Right lobe of liver (tissue), 4 donors: ENCODE results near the gene PRKCD.

ENCODE experiments used
- POLR2A ChIP-seq: fragments of 450-650 bp; IDR thresholded peaks from one replicate; pipeline ENCODE4 v1.6.1; 2017; ENCODE audit warnings: antibody characterized with exemption, mild to moderate bottlenecking
- TF ChIP-seq, protein P1 (sequence below), 4 donors: fragments of 200-600 bp in 3 of 4; fragments of 450-650 bp in 1 of 4; IDR thresholded peaks; one replicate each; pipeline versions ENCODE4 v1.5.1 to v1.8.0; 2016 to 2022; ENCODE audit warnings: antibody characterized with exemption in 4 of 4, mild to moderate bottlenecking in 2 of 4
- donor health status: DM: no; HTN: no; CAD: no.
- donor health status: DM: no; HTN: no; CAD: no.
- donor health status: DM: no; HTN: yes; CAD: no.

DNA sequence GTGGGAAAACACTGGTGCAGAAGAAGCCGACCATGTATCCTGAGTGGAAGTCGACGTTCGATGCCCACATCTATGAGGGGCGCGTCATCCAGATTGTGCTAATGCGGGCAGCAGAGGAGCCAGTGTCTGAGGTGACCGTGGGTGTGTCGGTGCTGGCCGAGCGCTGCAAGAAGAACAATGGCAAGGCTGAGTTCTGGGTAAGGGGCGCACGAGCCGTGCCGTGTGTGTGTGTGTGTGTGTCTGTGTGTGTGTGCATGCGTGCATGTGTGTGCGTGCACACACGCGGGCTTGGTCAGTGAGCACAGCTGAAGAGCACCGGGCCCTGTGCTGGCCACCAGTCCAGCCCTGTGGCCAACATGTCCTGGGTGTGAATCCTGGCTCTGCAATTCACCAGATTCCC lies 18.6 kb downstream of the PRKCD start:
- TF ChIP-seq POLR2A, result no peak
- TF ChIP-seq, protein P1, sequence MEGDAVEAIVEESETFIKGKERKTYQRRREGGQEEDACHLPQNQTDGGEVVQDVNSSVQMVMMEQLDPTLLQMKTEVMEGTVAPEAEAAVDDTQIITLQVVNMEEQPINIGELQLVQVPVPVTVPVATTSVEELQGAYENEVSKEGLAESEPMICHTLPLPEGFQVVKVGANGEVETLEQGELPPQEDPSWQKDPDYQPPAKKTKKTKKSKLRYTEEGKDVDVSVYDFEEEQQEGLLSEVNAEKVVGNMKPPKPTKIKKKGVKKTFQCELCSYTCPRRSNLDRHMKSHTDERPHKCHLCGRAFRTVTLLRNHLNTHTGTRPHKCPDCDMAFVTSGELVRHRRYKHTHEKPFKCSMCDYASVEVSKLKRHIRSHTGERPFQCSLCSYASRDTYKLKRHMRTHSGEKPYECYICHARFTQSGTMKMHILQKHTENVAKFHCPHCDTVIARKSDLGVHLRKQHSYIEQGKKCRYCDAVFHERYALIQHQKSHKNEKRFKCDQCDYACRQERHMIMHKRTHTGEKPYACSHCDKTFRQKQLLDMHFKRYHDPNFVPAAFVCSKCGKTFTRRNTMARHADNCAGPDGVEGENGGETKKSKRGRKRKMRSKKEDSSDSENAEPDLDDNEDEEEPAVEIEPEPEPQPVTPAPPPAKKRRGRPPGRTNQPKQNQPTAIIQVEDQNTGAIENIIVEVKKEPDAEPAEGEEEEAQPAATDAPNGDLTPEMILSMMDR (IDR thresholded peaks at IDR 0.05), result no peak
